Activated CD4-positive, alpha-beta T cell treated with anti-CD3 and anti-CD28 coated beads for 1 hour (primary cell): ENCODE data around the gene OR2S2.

Source experiments
- DNase-seq: peaks from one replicate; pipeline ENCODE4 v3.0.0-alpha.2; 2020

OR2S2 gene

DNA sequence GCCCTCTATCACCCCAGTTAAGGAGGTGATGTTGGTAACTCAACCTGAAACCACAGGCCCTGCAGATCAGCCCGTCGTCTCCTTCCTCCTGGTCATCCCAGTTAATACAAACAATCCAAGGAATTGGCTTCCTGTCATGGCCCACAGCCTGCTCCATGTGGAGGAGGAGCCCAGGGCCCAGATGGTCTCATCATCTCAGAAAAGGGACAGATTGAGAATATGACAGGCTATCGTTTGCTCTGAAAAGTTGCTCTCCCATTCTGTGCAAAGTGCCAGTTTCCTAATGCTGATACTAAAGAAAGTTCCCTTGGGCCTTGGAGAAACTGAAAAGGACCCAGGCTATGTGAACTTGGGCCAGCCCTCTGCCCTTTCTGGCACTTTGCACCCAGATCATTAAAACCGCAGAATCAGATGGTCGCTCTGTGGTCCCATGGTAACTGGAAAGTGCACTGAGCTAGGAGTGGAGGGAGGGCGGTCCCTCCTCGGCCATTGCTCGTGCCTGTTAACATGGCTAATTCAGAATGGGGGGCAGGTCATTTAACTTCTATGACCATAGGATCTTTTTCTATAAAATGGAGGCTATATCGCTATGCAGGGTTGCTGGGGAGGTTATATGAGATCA, 49.3 kb downstream of the OR2S2 start:
- DNase-seq = no peak

- DNase-seq = no peak
Measured at GRCh38 chr9:35907711-35908503, 50.0 kb downstream of the OR2S2 start.
